Neural crest cell (in vitro differentiated cells): ENCODE results near the gene POLR1B. TPM values are rescaled to one million over a fixed set of nuclear protein-coding genes. Genes with fewer than 3 reads are reported as not detected.

Experiments
- DNase-seq: peaks from one replicate; pipeline ENCODE4 v3.0.0; 2021; ENCODE audit warnings: low read depth, mixed read lengths, low spot score
- H3K27ac Mint-ChIP-seq: one replicate; pipeline ENCODE4 v1.8.0; 2021; ENCODE audit warnings: mild to moderate bottlenecking, mixed read lengths; ENCODE audit not compliant: unreplicated experiment
- H3K27me3 Mint-ChIP-seq: 2 replicates; pipeline ENCODE4 v1.8.0; 2021; ENCODE audit warnings: low read depth, mild to moderate bottlenecking, mixed read lengths
- H3K36me3 Mint-ChIP-seq: 2 replicates; pipeline ENCODE4 v1.8.0; 2021; ENCODE audit warnings: low read depth, mild to moderate bottlenecking, mixed read lengths
- H3K4me1 Mint-ChIP-seq: 2 replicates; pipeline ENCODE4 v1.8.0; 2021; ENCODE audit warnings: mixed read lengths
- H3K4me3 Mint-ChIP-seq: one replicate; pipeline ENCODE4 v1.8.0; 2021; ENCODE audit warnings: mild to moderate bottlenecking, mixed read lengths
- H3K9me3 Mint-ChIP-seq: 2 replicates; pipeline ENCODE4 v1.8.0; 2021; ENCODE audit warnings: mixed read lengths
- total RNA-seq: library from RNA; stranded (reverse); gene quantifications from 2 replicates; pipeline ENCODE4 v1.2.1, GENCODE V29; 2021
- TF ChIP-seq, protein P1 (sequence below): fragments of 200-600 bp; sonication (generic); conservative IDR thresholded peaks from 2 replicates; pipeline ENCODE4 v1.5.0; 2021; ENCODE audit warnings: antibody characterized with exemption, mild to moderate bottlenecking

The POLR1B gene
- total RNA-seq, 1 donor from 2014 or later, result 39.9 TPM

- Mint-ChIP-seq H3K9me3 (no peaks in the 10 kb centered on the region), H3K27me3 (no peaks in the 10 kb centered on the region), H3K27ac (no peak overlapping the region), H3K4me1 (peaks cover 32% of the 10 kb centered on the region), H3K4me3 (peak overlapping the region; percentile 99), H3K36me3 (peaks cover 13% of the 10 kb centered on the region)
- no peak for DNase-seq
- TF ChIP-seq, protein P1, sequence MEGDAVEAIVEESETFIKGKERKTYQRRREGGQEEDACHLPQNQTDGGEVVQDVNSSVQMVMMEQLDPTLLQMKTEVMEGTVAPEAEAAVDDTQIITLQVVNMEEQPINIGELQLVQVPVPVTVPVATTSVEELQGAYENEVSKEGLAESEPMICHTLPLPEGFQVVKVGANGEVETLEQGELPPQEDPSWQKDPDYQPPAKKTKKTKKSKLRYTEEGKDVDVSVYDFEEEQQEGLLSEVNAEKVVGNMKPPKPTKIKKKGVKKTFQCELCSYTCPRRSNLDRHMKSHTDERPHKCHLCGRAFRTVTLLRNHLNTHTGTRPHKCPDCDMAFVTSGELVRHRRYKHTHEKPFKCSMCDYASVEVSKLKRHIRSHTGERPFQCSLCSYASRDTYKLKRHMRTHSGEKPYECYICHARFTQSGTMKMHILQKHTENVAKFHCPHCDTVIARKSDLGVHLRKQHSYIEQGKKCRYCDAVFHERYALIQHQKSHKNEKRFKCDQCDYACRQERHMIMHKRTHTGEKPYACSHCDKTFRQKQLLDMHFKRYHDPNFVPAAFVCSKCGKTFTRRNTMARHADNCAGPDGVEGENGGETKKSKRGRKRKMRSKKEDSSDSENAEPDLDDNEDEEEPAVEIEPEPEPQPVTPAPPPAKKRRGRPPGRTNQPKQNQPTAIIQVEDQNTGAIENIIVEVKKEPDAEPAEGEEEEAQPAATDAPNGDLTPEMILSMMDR, result no peak
Observed at GRCh38 chr2:112585400-112585799, 43.1 kb downstream of the POLR1B start.

DNA sequence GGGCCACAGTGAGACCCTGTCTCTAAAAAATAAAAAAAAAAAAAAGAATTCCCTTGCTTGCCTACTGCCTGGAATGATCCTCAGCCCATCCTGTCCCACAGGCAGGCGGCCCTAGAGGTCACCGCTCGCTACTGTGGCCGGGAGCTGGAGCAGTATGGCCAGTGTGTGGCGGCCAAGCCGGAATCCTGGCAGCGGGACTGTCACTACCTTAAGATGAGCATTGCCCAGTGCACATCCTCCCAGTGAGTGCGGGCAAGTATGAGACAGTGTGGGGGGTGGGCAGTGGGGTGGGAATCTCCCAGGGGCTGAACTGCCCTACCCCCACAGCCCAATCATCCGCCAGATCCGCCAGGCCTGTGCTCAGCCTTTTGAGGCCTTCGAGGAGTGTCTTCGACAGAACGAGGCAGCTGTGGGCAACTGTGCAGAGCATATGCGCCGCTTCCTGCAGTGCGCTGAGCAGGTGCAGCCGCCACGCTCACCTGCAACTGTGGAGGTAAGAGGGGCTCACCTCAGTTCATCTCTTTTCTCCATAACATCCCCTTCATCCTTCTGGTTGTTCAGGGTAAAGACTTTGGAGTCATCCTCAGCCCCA, 43.7 kb downstream of the POLR1B start:
- Mint-ChIP-seq H3K4me3 (peak overlapping the region; percentile 85), H3K27ac (no peak overlapping the region), H3K9me3 (no peaks in the 10 kb centered on the region), H3K36me3 (peaks cover 13% of the 10 kb centered on the region), H3K4me1 (peaks cover 32% of the 10 kb centered on the region), H3K27me3 (no peaks in the 10 kb centered on the region)
- DNase-seq, result no peak
- TF ChIP-seq, protein P1, result no peak

DNA sequence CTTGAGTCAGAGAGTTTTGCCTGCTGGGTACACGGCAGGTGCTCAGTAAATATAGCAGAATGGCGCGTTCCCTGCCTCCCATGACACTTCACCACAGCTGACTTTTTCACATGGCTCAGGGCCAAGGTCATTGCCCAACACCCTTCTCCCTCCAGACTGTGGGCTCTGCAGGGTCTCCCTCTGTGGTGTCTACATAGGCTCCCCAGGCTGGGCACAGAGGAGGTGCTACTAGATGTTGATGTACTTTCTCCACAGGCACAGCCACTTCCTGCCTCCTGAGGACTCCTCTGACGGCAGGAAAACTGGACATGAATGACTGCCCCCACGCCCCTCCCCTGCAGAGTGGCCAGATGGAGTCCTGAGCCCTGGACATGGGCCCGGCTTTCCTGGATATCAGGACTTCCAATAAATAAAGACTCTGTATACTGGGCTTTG, 46.4 kb downstream of the POLR1B start:
- TF ChIP-seq, protein P1, result no peak

DNA sequence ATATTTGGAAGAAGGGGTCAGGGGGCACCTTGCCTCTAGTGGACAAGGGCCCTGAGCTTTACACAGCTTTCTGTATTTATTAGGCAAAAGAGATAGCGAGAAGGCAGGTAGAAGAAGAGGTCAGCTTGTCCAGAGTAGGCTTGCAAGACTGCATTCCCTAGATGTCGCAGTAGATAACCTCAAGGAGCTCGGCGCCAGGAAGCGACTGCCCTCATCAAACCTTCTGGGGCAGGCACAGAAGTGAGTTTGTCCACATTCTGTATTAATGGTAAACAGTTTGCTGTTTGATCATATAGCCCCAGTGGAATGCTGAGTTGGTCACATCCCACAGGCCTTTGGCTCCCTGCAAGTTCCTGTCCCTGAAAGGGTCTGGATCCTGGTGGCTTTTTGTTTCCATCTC, 49.1 kb downstream of the POLR1B start:
- TF ChIP-seq, protein P1, result no peak
- no peak overlapping the region for H3K27ac Mint-ChIP-seq
- peaks cover 3% of the 10 kb centered on the region for H3K4me1 Mint-ChIP-seq
- H3K27me3 Mint-ChIP-seq, result no peaks in the 10 kb centered on the region
- no peak for DNase-seq
- no peaks in the 10 kb centered on the region for H3K9me3 Mint-ChIP-seq
- no peak overlapping the region for H3K4me3 Mint-ChIP-seq
- peaks cover 15% of the 10 kb centered on the region for H3K36me3 Mint-ChIP-seq

More for the DNA sequence above, 46.4 kb downstream of the POLR1B start:
- Mint-ChIP-seq H3K4me1 (peaks cover 23% of the 10 kb centered on the region), H3K27me3 (no peaks in the 10 kb centered on the region), H3K4me3 (peak overlapping the region; percentile 52), H3K27ac (no peak overlapping the region), H3K9me3 (no peaks in the 10 kb centered on the region), H3K36me3 (peaks cover 15% of the 10 kb centered on the region)
- DNase-seq, result no peak

DNA sequence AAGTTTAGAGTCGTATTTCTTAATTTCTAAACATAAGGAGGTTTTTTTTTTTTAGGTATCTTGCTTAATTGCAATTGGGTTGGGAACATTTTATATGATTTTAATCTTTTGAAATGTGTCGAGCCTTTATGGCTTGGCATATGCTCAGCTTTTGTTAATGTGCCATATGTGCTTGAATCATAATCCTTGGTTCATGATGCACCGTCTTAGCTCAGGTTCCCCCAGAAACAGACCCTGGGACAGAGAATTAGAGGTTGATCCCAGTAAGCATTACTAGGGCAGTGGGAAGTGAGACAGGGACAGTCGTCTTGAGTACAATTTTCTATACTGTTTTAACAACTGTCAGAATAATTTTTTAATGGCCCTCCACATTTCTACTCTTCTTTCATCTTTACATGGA, 51.5 kb downstream of the POLR1B start:
- TF ChIP-seq, protein P1, result no peak
- Mint-ChIP-seq H3K4me3 (no peak overlapping the region), H3K27me3 (no peaks in the 10 kb centered on the region), H3K27ac (no peak overlapping the region), H3K4me1 (no peaks in the 10 kb centered on the region), H3K9me3 (no peaks in the 10 kb centered on the region), H3K36me3 (peaks cover 9% of the 10 kb centered on the region)
- DNase-seq, result no peak
